PC-9 (cell line): Measurements from ENCODE around the gene SPON2.

ENCODE experiments used
- CTCF ChIP-seq: fragments of 200-600 bp; sonication (generic); conservative IDR thresholded peaks from 2 replicates; pipeline ENCODE4 v1.6.1; 2017; ENCODE audit warnings: mixed run types, antibody characterized with exemption, mild to moderate bottlenecking, moderate library complexity
- EZH2 ChIP-seq: fragments of 200-600 bp; sonication (generic); IDR thresholded peaks from 2 replicates; pipeline ENCODE4 v1.8.0; 2017; ENCODE audit warnings: antibody characterized with exemption, low read depth

DNA sequence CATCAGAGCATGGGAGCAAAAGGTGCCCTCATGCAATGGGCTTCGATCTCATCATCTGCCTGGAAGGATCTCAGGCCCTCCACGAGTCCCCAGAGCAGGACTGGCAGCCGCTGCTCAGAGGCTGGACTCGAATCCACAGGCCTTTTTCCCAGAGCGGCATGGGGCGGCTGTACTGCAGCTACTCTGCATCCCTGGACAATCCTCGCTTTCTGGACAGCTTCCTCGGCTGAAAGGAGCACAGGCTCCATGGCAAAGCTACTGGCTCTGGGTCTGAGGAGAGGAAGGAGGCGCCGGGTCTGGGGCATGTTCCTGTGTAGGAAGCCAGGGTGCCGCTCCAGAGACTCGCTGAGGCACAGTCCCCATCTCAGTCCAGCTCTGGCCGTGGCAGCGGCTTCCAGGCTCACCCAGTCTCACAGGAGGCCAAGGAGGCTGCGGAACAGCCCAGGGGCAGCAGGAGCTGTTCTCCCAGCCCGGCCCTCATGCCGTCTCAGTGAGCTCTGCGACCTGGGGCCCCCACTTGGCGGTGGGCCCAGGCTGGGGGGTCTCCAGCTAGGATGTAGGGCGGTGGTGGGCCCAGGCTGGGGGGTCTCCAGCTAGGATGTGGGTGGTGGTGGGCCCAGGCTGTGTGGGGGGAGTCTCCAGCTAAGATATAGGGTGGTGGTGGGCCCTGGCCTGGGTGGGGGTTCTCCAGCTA is 2.7 kb upstream of the SPON2 start:
- TF ChIP-seq CTCF (no peak), EZH2 (no peak)
